ENCODE results near the gene ARID5B. TPM values are rescaled to one million over a fixed set of nuclear protein-coding genes. Genes with fewer than 3 reads are reported as not detected.

The ARID5B gene
- total and polyA plus RNA-seq, 2 donors (not counting 3 experiments of a cell fraction or from before 2014, with no cell fraction given): 5.6 to 8.9 TPM

GRCh38 chr10:62029401-62029800 lies 127.9 kb downstream of the ARID5B start:
- H3K4me2 ChIP-seq (ENCODE audit: insufficient read depth, low read length): no peak overlapping the region
- no peaks in the 10 kb centered on the region for H3K27me3 ChIP-seq (ENCODE audit: control insufficient read depth in 2 of 2, insufficient read depth in 2 of 2, low read length in 2 of 2)
- peaks cover 12% of the 10 kb centered on the region for H3K4me1 ChIP-seq (ENCODE audit: control insufficient read depth, extremely low read depth, insufficient read depth, low read length)
- no TSS peak for BruUV-seq (replicated peaks)
- H2AFZ ChIP-seq (ENCODE audit: low read depth, low read length): no peak overlapping the region
- H3K36me3 ChIP-seq (ENCODE audit: control insufficient read depth in 2 of 2, extremely low read depth in 1 of 2, insufficient read depth in 2 of 2, low read length in 2 of 2): no peaks in the 10 kb centered on the region
- H3K9me1 ChIP-seq (replicated peaks; ENCODE audit: control insufficient read depth, extremely low read depth, insufficient read depth, low read length): no peaks in the 10 kb centered on the region
- peak; percentile 56 for DNase-seq (ENCODE audit: low read depth, low spot score)
- peak; percentile 76 for FAIRE-seq
- intact Hi-C loops (cut with micrococcal nuclease) (no loop called here), dilution Hi-C loops (cut with MboI; ENCODE audit: extremely low pct_ligation_motif_present, low sequenced_read_pairs) (no loop called here)
- TF ChIP-seq POLR2A (IDR thresholded peaks at IDR 0.05; ENCODE audit: low read depth, low read length) (no peak), FOS (IDR thresholded peaks at IDR 0.05; ENCODE audit: borderline replicate concordance, insufficient read depth, low read length) (peak; percentile 34), GATA2 (IDR thresholded peaks at IDR 0.05; ENCODE audit: insufficient read depth, insufficient read length, low read depth, low read length) (no peak), CTCF (IDR thresholded peaks at IDR 0.05; ENCODE audit: extremely low read depth in 1 of 2, insufficient read depth in 1 of 2, low read depth in 1 of 2, low read length in 2 of 2) (no peak), JUN (IDR thresholded peaks at IDR 0.05; ENCODE audit: borderline replicate concordance, insufficient read depth, insufficient read length, low read depth) (no peak), MYC (IDR thresholded peaks at IDR 0.05; ENCODE audit: low read depth, low read length) (no peak), EZH2 (IDR thresholded peaks at IDR 0.05; ENCODE audit: borderline replicate concordance, low read depth, low read length, severe bottlenecking) (no peak), MAX (IDR thresholded peaks at IDR 0.05; ENCODE audit: insufficient read depth, insufficient read length) (no peak)
- no peaks in the 10 kb centered on the region for H3K9me3 ChIP-seq (replicated peaks; ENCODE audit: control insufficient read depth, insufficient read depth, low read length)
- no peaks in the 10 kb centered on the region for H4K20me1 ChIP-seq (replicated peaks; ENCODE audit: control insufficient read depth, extremely low read depth, insufficient read depth, low read length)
- no peak overlapping the region for H3K27ac ChIP-seq (ENCODE audit: insufficient read depth, low read depth, low read length)
- ChIA-PET POLR2A (no interaction called here), CTCF (interaction anchor here (0.6 to 2.3 kb wide), 10 partner anchors 9 to 1211 kb away, joined by 3 to 13 read pairs (median 4); no protein-coding TSS in a partner anchor)
- no peaks in the 10 kb centered on the region for H3K79me2 ChIP-seq (ENCODE audit: control insufficient read depth, insufficient read depth, low read length)
- H3K4me3 ChIP-seq (replicated peaks in 1 of 3; ENCODE audit: insufficient read depth in 1 of 3, low read depth in 1 of 3, low read length in 3 of 3): no peak overlapping the region
- H3K9ac ChIP-seq (replicated peaks; ENCODE audit: extremely low read depth, insufficient read depth, low read length): no peak overlapping the region

All from endothelial cell of umbilical vein (primary cell).